IMR-90 (cell line): Measurements from ENCODE around the gene GSG1L. TPM values are rescaled to one million over a fixed set of nuclear protein-coding genes. Genes with fewer than 3 reads are reported as not detected.

Experiments used
- ATAC-seq: fragments of 200-7000 bp; cut with Tn5 transposase; 2 replicates; pipeline ENCODE4 v1.9.1; 2020; ENCODE audit warnings: low read depth, mild to moderate bottlenecking, moderate library complexity
- BruUV-seq: library from RNA; stranded (reverse); fragments of 400-500 nt; replicated peaks from 2 replicates; lab custom pipeline; 2021; lab: Mats Ljungman, UMichigan
- CTCF ChIA-PET: fragments of 300-600 bp; formaldehyde crosslinking; extraction: SDS; loops from one replicate; lab custom pipeline; 2021; ENCODE audit warnings: antibody characterized with exemption; lab: Yijun Ruan, JAX
- POLR2A ChIA-PET: fragments of 300-600 bp; sonication (Branson Sonifier 250); formaldehyde crosslinking; loops from one replicate; lab custom pipeline; 2022; ENCODE audit warnings: antibody characterized with exemption; ENCODE audit not compliant: unreplicated experiment; lab: Charles Lee
- DNase-seq: peaks from one replicate; pipeline ENCODE4 v3.0.0; 2013
- H2AFZ ChIP-seq: replicated peaks from 2 replicates; pipeline ENCODE3; 2013; ENCODE audit warnings: low read length, mild to moderate bottlenecking; ENCODE audit not compliant: poor library complexity
- H2AK5ac ChIP-seq: 2 replicates; pipeline ENCODE4 v1.6.1; 2013; ENCODE audit warnings: low read depth, low read length, inconsistent platforms
- H2AK9ac ChIP-seq: replicated peaks from 2 replicates; pipeline ENCODE3; 2013; ENCODE audit warnings: mild to moderate bottlenecking, low read depth, low read length, moderate library complexity; ENCODE audit not compliant: poor library complexity
- H2BK120ac ChIP-seq: 2 replicates; pipeline ENCODE4 v1.6.1; 2013; ENCODE audit warnings: low read depth, low read length, inconsistent platforms
- H2BK15ac ChIP-seq: 3 replicates; pipeline ENCODE4 v1.6.1; 2013; ENCODE audit warnings: low read depth, low read length, inconsistent platforms
- H2BK20ac ChIP-seq: 2 replicates; pipeline ENCODE4 v1.6.1; 2013; ENCODE audit warnings: low read depth, mild to moderate bottlenecking, inconsistent platforms, low read length, moderate library complexity
- H2BK5ac ChIP-seq: 2 replicates; pipeline ENCODE4 v1.6.1; 2013; ENCODE audit warnings: mild to moderate bottlenecking, low read depth, low read length, inconsistent platforms; ENCODE audit not compliant: poor library complexity, severe bottlenecking
- H3K14ac ChIP-seq: replicated peaks from 2 replicates; pipeline ENCODE4 v1.6.1; 2013; ENCODE audit warnings: low read depth, low read length, inconsistent platforms
- H3K18ac ChIP-seq: 2 replicates; pipeline ENCODE4 v1.6.1; 2013; ENCODE audit warnings: low read depth, low read length, control low read depth
- H3K23ac ChIP-seq: 2 replicates; pipeline ENCODE4 v1.6.1; 2013; ENCODE audit warnings: low read depth, low read length, inconsistent platforms
- H3K27ac ChIP-seq: 2 replicates; pipeline ENCODE4 v1.5.1; 2013; ENCODE audit warnings: mild to moderate bottlenecking, control low read depth, low read length; ENCODE audit not compliant: insufficient read depth
- H3K27me3 ChIP-seq: 2 replicates; pipeline ENCODE4 v1.6.1; 2013; ENCODE audit warnings: low read length; ENCODE audit not compliant: control insufficient read depth, insufficient read depth
- H3K36me3 ChIP-seq: 2 replicates; pipeline ENCODE4 v1.6.1; 2013; ENCODE audit warnings: low read length, mixed read lengths; ENCODE audit not compliant: control insufficient read depth, insufficient read depth
- H3K4ac ChIP-seq: 2 replicates; pipeline ENCODE4 v1.6.1; 2013; ENCODE audit warnings: low read depth, low read length, inconsistent platforms
- H3K4me1 ChIP-seq: 2 replicates; pipeline ENCODE4 v1.6.1; 2013; ENCODE audit warnings: low read length, mixed read lengths; ENCODE audit not compliant: control insufficient read depth, insufficient read depth
- H3K4me2 ChIP-seq: 2 replicates; pipeline ENCODE4 v1.6.1; 2013; ENCODE audit warnings: low read depth, mild to moderate bottlenecking, control low read depth, low read length, moderate library complexity
- H3K4me3 ChIP-seq: 2 replicates; pipeline ENCODE4 v1.5.1; 2013; ENCODE audit warnings: low read depth, mild to moderate bottlenecking, control low read depth, low read length, moderate library complexity; ENCODE audit not compliant: insufficient read depth
- H3K56ac ChIP-seq: 2 replicates; pipeline ENCODE4 v1.6.1; 2013; ENCODE audit warnings: low read length, inconsistent platforms; ENCODE audit not compliant: insufficient read depth; ENCODE audit errors: extremely low read depth
- H3K79me1 ChIP-seq, 2 experiments: 2 replicates each; pipeline ENCODE4 v1.6.1; 2013; ENCODE audit warnings: low read length in 2 of 2, inconsistent platforms in 1 of 2, low read depth in 1 of 2
- H3K9ac ChIP-seq: 2 replicates; pipeline ENCODE4 v1.6.1; 2013; ENCODE audit warnings: low read depth, low read length, control low read depth
- H3K9me1 ChIP-seq: 2 replicates; pipeline ENCODE4 v1.6.1; 2013; ENCODE audit warnings: low read length, inconsistent platforms; ENCODE audit not compliant: insufficient read depth
- H3K9me3 ChIP-seq: 2 replicates; pipeline ENCODE4 v1.6.1; 2013; ENCODE audit warnings: low read length; ENCODE audit not compliant: control insufficient read depth, insufficient read depth
- H4K20me1 ChIP-seq: 2 replicates; pipeline ENCODE4 v1.6.1; 2013; ENCODE audit warnings: low read length, inconsistent platforms; ENCODE audit not compliant: insufficient read depth
- H4K5ac ChIP-seq: 2 replicates; pipeline ENCODE4 v1.6.1; 2013; ENCODE audit warnings: mild to moderate bottlenecking, low read depth, low read length, control low read depth
- H4K8ac ChIP-seq, 2 experiments: 2 replicates each; pipeline ENCODE4 v1.6.1; 2013; ENCODE audit warnings: low read depth in 2 of 2, low read length in 2 of 2, control low read depth in 1 of 2, inconsistent platforms in 1 of 2
- H4K91ac ChIP-seq: 2 replicates; pipeline ENCODE4 v1.6.1; 2013; ENCODE audit warnings: low read depth, low read length, inconsistent platforms; ENCODE audit not compliant: insufficient read depth
- CHD1 ChIP-seq: IDR thresholded peaks from 2 replicates; pipeline ENCODE4 v1.6.1; 2012; ENCODE audit warnings: low read depth, low read length, improper control_type of control experiment
- NFE2L2 ChIP-seq: fragments of 150-350 bp; IDR thresholded peaks from 2 replicates; pipeline ENCODE4 v1.6.1; 2016; ENCODE audit warnings: low read depth, mild to moderate bottlenecking, low read length
- USF2 ChIP-seq: fragments of 150-350 bp; IDR thresholded peaks from 2 replicates; pipeline ENCODE4 v1.6.1; 2017; ENCODE audit warnings: mild to moderate bottlenecking, antibody characterized with exemption, low read length, low read depth
- WGBS, 2 experiments: methylation state at CpG; one replicate each; pipeline versions ENCODE4 v1.1.5 to v1.1.7; 2013; ENCODE audit warnings: missing lambda C conversion rate in 2 of 2; ENCODE audit not compliant: insufficient read length in 1 of 2; ENCODE audit errors: extremely low coverage in 2 of 2; 5-methylcytosine and 5-hydroxymethylcytosine counted together
- dilution Hi-C: fragments of 300-500 bp; cut with HindIII; formaldehyde crosslinking; loops from one replicate; pipeline ENCODE4 v1.14.3; 2018; ENCODE audit warnings: low sequenced_read_pairs; ENCODE audit not compliant: unreplicated experiment
- in situ Hi-C: fragments of 300-500 bp; cut with MboI; formaldehyde crosslinking; loops from 3 replicates; pipeline ENCODE4 v1.14.3; 2019; ENCODE audit warnings: low sequenced_read_pairs, inconsistent platforms, mixed read lengths
- intact Hi-C: fragments of 100-400 bp; cut with micrococcal nuclease; formaldehyde crosslinking; loops from 2 replicates; pipeline ENCODE4 v1.10.0; 2022
- polyA plus RNA-seq, 3 experiments: library from polyadenylated mRNA; depleted of rRNA; stranded (reverse); fragments of >200 nt; gene quantifications; 2 replicates each; pipeline ENCODE4 v1.2.3, GENCODE V29; 2012; ENCODE audit warnings: low replicate concordance in 1 of 3
- total RNA-seq: library from RNA; depleted of rRNA; stranded (reverse); fragments of >200 nt; gene quantifications from 2 replicates; pipeline ENCODE4 v1.2.3, GENCODE V29; 2012

The GSG1L gene
- total and polyA plus RNA-seq, 2 of the 4 experiments (the other 2 are of a cell fraction): not detected

DNA sequence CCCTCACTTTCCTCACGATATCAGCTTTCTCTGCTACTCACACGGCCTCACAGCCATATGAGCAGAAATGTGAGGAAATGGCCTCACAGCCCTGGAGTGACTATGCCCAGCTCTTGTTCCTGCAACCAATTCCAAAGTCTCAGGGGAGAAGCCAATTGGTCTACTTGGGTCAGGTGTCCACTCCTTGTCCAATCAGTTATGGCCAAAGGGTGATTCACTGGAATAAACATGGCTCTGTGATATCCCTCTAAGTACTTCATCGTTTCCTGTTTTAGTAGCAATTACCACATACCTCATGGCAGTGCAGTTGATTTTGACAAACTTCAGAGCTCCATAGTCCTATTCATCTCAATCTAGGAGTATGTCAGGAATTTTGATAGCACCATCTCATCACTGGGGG lies 318.2 kb downstream of the GSG1L start:
- CTCF ChIA-PET: no interaction called here
- H3K9ac ChIP-seq: no peak overlapping the region
- H4K5ac ChIP-seq: no peak overlapping the region
- H2BK20ac ChIP-seq: no peak overlapping the region
- H4K8ac ChIP-seq: no peak overlapping the region
- H3K23ac ChIP-seq: no peak overlapping the region
- no peak overlapping the region for H3K4me2 ChIP-seq
- ATAC-seq (no peak), DNase-seq (peak; percentile 23)
- no peak overlapping the region for H3K56ac ChIP-seq
- H2BK5ac ChIP-seq: no peak overlapping the region
- H4K91ac ChIP-seq: no peak overlapping the region
- TF ChIP-seq USF2: peak; percentile 80; the same call in 1 of the 2 replicates
- TF ChIP-seq NFE2L2: no peak
- no peak for TF ChIP-seq CHD1
- H3K36me3 ChIP-seq: peaks cover 15% of the 10 kb centered on the region
- H3K4me1 ChIP-seq: no peaks in the 10 kb centered on the region
- H3K9me1 ChIP-seq: peaks cover 3% of the 10 kb centered on the region; the same call in 1 of the 2 replicates
- intact Hi-C loops (no loop called here), dilution Hi-C loops (no loop called here), in situ Hi-C loops (no loop called here)
- no peak overlapping the region for H3K4me3 ChIP-seq
- BruUV-seq: no TSS peak
- H3K27me3 ChIP-seq: no peaks in the 10 kb centered on the region
- 100% methylated on average over 1 of the region's 3 CpGs; no CpG with 5 or more reads in 1 of the 2 experiments for WGBS, 2 experiments
- no peak overlapping the region for H3K18ac ChIP-seq
- no peak overlapping the region for H2BK15ac ChIP-seq
- H2AK5ac ChIP-seq: no peak overlapping the region
- H3K79me1 ChIP-seq: no peaks in the 10 kb centered on the region
- no peak overlapping the region for H2BK120ac ChIP-seq
- no peak overlapping the region for H3K14ac ChIP-seq
- no peak overlapping the region for H3K27ac ChIP-seq
- POLR2A ChIA-PET: no interaction called here
- H3K9me3 ChIP-seq: peaks cover 3% of the 10 kb centered on the region
- H3K4ac ChIP-seq: no peak overlapping the region
- no peaks in the 10 kb centered on the region for H4K20me1 ChIP-seq
- H2AK9ac ChIP-seq: no peak overlapping the region
- no peak overlapping the region for H2AFZ ChIP-seq
